Osteocyte (in vitro differentiated cells): Measurements from ENCODE around the gene PPP1R1C. TPM values are rescaled to one million over a fixed set of nuclear protein-coding genes. Genes with fewer than 3 reads are reported as not detected.

Experiments used
- DNase-seq: peaks from one replicate; pipeline ENCODE4 v3.0.0; 2021; ENCODE audit warnings: mixed read lengths; ENCODE audit not compliant: unreplicated experiment; ENCODE audit errors: extremely low spot score
- H3K27ac Mint-ChIP-seq: one replicate; pipeline ENCODE4 v1.8.0; 2021; ENCODE audit warnings: mild to moderate bottlenecking, mixed read lengths; ENCODE audit not compliant: unreplicated experiment
- H3K27me3 Mint-ChIP-seq: one replicate; pipeline ENCODE4 v1.8.0; 2021; ENCODE audit warnings: mixed read lengths; ENCODE audit not compliant: unreplicated experiment
- H3K36me3 Mint-ChIP-seq: one replicate; pipeline ENCODE4 v1.8.0; 2021; ENCODE audit warnings: mixed read lengths; ENCODE audit not compliant: unreplicated experiment
- H3K4me1 Mint-ChIP-seq: one replicate; pipeline ENCODE4 v1.8.0; 2021; ENCODE audit warnings: mixed read lengths; ENCODE audit not compliant: unreplicated experiment
- H3K4me3 Mint-ChIP-seq: one replicate; pipeline ENCODE4 v1.8.0; 2021; ENCODE audit warnings: mild to moderate bottlenecking, moderate library complexity, mixed read lengths; ENCODE audit not compliant: unreplicated experiment
- H3K9me3 Mint-ChIP-seq: one replicate; pipeline ENCODE4 v1.8.0; 2021; ENCODE audit warnings: mixed read lengths; ENCODE audit not compliant: unreplicated experiment
- total RNA-seq: library from RNA; stranded (reverse); gene quantifications from 2 replicates; pipeline ENCODE4 v1.2.1, GENCODE V29; 2021
- TF ChIP-seq, protein P1 (sequence below): fragments of 200-600 bp; sonication (generic); IDR thresholded peaks from 2 replicates; pipeline ENCODE4 v1.5.0; 2021; ENCODE audit warnings: antibody characterized with exemption, mild to moderate bottlenecking, moderate library complexity

PPP1R1C gene
- total RNA-seq, 1 donor from 2014 or later: 1.6 TPM

DNA sequence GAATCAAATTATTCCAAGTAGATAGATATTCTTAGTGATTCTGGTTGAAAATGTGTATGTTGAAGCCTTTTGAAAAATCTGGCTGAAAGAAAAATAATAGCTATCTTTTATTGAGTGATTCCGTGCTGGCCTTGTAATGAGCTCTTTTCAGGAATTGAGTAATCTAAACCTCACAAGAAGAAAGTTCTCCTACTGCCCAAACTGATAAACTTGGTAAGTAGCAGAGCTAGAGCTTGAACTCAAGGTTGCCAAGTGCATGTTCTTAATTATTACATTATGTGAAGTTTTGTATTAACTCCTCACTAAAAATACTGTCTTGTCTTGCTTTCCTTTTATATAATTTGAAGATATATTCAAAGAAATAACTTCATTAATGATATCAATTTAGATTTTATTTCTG lies 1.6 kb upstream of the PPP1R1C start:
- no peaks in the 10 kb centered on the region for H3K9me3 Mint-ChIP-seq
- TF ChIP-seq, protein P1, sequence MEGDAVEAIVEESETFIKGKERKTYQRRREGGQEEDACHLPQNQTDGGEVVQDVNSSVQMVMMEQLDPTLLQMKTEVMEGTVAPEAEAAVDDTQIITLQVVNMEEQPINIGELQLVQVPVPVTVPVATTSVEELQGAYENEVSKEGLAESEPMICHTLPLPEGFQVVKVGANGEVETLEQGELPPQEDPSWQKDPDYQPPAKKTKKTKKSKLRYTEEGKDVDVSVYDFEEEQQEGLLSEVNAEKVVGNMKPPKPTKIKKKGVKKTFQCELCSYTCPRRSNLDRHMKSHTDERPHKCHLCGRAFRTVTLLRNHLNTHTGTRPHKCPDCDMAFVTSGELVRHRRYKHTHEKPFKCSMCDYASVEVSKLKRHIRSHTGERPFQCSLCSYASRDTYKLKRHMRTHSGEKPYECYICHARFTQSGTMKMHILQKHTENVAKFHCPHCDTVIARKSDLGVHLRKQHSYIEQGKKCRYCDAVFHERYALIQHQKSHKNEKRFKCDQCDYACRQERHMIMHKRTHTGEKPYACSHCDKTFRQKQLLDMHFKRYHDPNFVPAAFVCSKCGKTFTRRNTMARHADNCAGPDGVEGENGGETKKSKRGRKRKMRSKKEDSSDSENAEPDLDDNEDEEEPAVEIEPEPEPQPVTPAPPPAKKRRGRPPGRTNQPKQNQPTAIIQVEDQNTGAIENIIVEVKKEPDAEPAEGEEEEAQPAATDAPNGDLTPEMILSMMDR: no peak
- H3K27ac Mint-ChIP-seq: no peak overlapping the region
- H3K4me1 Mint-ChIP-seq: peaks cover 6% of the 10 kb centered on the region
- DNase-seq: no peak
- no peak overlapping the region for H3K4me3 Mint-ChIP-seq
- H3K36me3 Mint-ChIP-seq: no peaks in the 10 kb centered on the region
- no peaks in the 10 kb centered on the region for H3K27me3 Mint-ChIP-seq

DNA sequence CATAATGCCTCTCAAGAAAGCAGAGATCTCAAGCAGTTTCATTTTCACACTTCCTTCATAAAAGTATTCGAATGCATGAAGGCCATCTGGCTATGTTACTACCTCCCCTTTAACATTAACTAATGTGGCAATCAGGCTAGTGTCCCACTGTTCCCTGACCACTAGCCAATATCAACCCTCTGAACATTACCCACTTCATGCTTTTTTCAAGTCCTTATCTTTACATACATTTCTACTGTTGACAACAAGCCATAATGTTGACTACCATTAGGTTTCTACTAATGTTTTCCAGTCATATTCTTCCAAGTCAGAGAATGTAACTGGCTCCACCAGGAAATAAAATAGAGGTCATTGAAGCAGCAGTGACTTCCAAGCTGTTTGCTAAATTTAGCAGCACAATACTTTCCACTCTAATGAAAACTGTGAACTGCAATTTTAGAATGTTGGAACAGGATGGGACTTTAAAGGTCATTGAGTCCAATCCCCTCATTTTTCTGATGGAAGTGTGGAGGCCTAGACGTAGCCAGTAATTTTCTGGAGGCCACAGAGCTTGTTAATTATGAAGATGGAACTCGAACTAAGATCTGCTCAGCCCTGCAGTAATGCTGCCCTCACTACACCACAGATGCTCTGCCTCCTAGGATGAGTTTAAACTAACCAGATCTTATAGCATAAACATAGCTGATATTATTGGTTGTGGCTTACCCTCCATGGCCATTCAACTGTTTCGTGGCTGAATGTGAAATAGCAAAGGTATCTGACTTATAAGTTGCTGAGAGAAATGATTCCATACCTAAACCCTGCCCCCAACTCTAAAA lies 630 bp upstream of the PPP1R1C start:
- Mint-ChIP-seq H3K4me3 (no peak overlapping the region), H3K27ac (no peak overlapping the region)
- no peak for DNase-seq

DNA sequence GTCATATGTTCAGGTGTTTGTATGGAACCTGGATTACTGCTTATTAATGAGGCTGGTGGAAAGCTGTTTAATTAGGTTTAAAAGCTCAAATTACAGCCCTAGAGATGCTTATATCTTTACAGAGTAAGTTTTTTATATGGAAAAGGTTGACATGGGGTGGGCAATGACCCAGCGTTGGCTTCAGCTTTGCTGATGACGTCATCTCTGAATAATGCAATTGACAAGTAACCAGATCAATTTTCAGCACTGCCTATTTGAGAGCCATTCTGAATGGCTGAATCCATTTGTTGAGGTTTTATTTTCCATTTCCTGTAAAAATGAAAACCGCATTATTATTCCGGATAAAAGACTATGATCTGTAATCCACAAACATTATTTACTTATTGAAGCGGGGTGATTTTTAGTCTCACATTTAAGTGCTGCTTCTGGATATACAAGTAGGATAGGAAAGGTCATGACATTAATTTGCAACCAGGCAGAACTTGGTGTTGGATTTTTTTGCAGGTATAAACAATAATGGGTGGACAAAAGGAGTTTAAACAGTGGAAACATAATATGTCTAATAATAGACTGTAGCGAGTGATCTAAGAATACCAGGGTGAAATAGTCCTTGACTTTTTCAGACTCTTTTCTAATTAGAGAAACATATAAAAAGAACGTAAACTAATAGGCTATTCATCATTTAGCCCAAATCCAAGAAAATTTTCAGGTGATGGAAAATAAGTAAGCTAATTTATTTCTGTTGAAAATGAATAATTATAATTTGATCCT lies 2.7 kb downstream of the PPP1R1C start:
- DNase-seq: no peak
- H3K4me3 Mint-ChIP-seq: no peak overlapping the region

More for the DNA sequence above, 630 bp upstream of the PPP1R1C start:
- H3K9me3 Mint-ChIP-seq: no peaks in the 10 kb centered on the region
- H3K27me3 Mint-ChIP-seq: no peaks in the 10 kb centered on the region
- no peaks in the 10 kb centered on the region for H3K36me3 Mint-ChIP-seq
- TF ChIP-seq, protein P1: no peak
- peaks cover 6% of the 10 kb centered on the region for H3K4me1 Mint-ChIP-seq

DNA sequence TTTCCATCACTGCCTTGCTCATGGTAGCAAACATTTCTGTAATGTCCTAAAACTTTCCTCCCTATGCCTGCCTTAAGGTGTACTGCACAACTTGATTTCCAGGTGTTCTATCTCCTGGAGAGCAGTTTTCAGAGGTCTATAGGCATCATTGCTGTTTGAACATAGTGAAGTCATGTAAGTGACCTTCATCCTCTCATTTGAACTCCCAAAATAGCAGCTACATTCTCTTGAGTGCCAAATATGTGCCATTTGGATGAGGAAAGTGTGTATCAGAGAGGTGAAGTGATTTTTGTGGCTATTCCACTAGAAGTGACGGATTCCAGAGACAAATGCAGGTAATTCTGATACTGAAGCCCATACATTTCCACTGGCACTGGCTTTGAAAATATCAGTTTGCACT lies 3.4 kb downstream of the PPP1R1C start:
- Mint-ChIP-seq H3K4me3 (no peak overlapping the region), H3K9me3 (no peaks in the 10 kb centered on the region), H3K27ac (no peak overlapping the region), H3K4me1 (peaks cover 6% of the 10 kb centered on the region), H3K27me3 (no peaks in the 10 kb centered on the region), H3K36me3 (no peaks in the 10 kb centered on the region)
- TF ChIP-seq, protein P1: no peak
- DNase-seq: no peak

More for the DNA sequence above, 2.7 kb downstream of the PPP1R1C start:
- peaks cover 6% of the 10 kb centered on the region for H3K4me1 Mint-ChIP-seq
- TF ChIP-seq, protein P1: no peak
- H3K27ac Mint-ChIP-seq: no peak overlapping the region
- no peaks in the 10 kb centered on the region for H3K36me3 Mint-ChIP-seq
- H3K27me3 Mint-ChIP-seq: no peaks in the 10 kb centered on the region
- no peaks in the 10 kb centered on the region for H3K9me3 Mint-ChIP-seq
